ENCODE results near the gene HOXD8. TPM values are rescaled to one million over a fixed set of nuclear protein-coding genes. Genes with fewer than 3 reads are reported as not detected.

The HOXD8 gene
- total RNA-seq, 1 donor from 2014 or later, result 1.7 TPM

DNA sequence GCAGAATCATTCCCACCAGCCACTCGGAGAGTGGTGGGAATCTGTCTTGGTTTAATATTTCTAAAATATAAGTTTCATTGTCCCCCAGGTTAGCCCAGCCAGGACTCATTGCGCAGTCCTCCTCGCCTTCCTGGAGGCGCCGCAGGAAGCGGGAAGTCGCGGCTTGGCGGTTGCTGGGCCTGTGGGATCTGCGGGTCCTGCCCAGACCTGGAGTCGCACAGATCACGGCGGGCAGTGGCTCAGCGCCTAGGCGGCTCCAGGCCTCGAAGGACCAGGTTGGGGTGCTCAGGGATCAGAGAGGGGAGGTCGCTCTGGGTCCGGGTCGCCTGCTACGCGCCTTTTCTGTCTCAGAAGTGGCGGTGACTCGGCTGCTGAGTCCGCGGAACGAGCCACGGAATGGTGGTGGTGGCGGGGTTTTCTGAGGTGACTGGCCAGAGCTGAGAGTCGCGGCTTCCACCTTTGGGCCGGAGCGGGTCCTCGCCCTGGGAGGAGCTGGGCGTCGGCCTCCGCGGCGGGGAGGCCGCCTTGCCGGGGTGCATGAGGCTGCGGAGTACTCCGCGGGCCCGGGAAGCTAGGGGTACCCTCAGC is 30.3 kb downstream of the HOXD8 start:
- DNase-seq (ENCODE audit: low spot score), result no peak

DNA sequence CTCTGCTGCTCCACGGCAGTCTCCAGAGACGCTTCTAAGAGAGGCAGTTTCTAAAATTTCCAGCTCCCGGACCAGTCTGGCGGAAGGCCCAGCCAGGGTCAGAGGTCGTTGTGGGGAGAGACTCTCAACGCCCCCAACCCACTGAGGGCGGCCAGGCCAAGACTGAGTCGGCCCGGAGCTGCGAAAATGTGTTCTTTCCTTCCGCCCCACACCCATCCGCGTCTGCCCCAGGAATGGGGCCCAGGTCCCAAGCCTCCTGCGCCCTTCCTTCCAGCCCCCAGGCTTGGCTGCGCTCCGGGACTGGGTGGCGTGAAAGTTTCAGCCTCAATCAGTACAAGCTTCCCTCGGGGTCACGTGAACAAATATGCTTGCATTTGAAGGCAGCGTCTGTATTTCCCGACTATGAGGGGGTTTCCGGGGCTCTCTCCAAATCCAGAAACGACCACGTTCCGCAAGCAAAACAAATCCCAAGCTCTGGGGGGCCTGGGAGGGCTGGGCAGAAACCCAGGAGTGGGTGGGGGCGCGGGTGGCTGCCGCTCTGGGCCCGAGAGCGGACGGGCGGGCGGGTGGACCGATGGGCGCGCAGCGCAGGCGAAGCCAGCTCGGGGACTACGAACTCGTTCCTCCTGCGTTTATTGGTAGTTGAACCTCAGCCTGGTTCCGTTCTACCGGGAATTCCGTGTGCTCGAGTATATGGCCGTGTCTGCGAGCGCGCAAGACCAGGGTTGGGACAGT is 30.9 kb downstream of the HOXD8 start:
- no peak for DNase-seq (ENCODE audit: low spot score)

- no peak for DNase-seq (ENCODE audit: low spot score)
Measured at GRCh38 chr2:176160986-176161824, 31.7 kb downstream of the HOXD8 start.

DNA sequence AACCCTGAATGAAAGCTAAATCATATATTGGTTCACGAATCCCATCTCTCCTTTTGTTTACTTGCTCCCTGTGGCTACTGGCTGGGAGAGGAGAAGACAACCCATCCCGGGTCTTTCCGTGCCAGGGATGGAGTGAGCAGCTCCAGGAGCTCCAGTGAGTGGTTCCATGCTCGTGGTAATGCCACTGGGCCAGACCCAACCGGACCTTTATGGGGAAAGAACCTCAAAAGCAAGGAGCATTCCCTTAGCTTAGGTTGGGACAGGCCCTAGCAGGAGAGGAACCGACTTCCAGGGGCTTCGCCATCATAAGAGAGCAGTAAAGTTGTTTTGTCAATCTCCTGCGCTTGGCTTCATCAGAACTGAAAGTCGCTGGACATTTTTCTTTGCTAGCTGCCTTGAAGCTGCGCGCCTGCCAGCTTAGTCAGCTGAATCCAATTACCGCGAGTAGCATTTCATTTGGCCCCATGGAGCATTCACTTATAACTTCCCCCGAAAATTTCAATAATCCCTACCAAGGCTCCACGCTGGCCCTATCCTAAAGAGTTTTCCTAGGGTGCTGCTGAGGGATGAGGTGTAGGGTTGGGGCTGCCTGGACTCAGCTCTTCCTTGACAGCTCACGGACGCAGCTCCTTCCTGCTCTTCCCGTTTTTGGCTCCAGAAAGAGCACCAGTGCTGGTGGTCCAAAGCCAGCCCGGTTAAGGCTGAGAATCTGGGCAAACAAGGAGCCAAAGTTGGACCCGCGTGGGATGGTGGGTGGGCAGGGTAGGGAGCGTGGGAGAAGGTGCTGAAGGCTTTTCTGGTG is 32.5 kb downstream of the HOXD8 start:
- DNase-seq (ENCODE audit: low spot score), result no peak

- DNase-seq (ENCODE audit: low spot score), result no peak
Measured at GRCh38 chr2:176162911-176163671, 33.6 kb downstream of the HOXD8 start.

GRCh38 chr2:176163672-176164056 is 34.2 kb downstream of the HOXD8 start:
- DNase-seq (ENCODE audit: low spot score), result no peak

GRCh38 chr2:176164201-176164600 is 34.7 kb downstream of the HOXD8 start:
- DNase-seq (ENCODE audit: low spot score), result no peak

DNA sequence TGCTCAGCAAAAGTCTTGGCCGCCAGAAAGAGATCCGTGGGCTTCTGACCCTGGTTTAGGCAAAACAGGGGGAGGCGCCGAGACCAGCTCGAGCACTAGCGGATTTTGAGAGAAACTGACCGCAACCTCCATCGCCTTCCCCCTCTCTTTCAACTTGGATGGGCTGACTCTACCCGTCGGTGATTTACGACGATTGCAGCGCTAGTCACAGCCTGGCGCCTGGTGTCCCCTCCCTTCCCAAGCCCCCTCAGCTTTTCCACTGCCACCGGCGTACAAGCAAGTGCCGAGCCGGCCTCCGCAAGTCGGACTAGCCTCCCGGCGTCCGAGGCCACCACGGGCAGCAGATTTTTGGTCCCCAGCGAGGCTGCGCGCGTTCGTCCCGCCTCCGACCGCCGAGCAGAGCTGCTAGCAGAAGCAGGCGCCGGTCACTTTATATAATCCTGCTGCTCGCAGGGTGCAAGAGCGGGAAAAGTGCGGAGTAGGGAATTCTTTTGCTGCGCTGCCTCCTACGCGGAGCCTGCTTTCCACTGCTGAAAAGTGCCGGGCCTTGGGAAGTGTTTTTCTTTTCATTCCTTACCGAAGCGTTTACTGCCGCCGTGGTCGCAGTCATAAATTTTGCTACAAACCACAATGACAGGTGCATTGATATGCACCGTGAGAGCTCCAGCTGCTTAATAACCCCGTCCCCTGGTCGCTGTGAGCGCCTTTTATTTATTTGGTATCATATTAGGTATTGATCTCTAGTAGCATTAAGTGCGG is 35.3 kb downstream of the HOXD8 start:
- DNase-seq (ENCODE audit: low spot score), result no peak

DNA sequence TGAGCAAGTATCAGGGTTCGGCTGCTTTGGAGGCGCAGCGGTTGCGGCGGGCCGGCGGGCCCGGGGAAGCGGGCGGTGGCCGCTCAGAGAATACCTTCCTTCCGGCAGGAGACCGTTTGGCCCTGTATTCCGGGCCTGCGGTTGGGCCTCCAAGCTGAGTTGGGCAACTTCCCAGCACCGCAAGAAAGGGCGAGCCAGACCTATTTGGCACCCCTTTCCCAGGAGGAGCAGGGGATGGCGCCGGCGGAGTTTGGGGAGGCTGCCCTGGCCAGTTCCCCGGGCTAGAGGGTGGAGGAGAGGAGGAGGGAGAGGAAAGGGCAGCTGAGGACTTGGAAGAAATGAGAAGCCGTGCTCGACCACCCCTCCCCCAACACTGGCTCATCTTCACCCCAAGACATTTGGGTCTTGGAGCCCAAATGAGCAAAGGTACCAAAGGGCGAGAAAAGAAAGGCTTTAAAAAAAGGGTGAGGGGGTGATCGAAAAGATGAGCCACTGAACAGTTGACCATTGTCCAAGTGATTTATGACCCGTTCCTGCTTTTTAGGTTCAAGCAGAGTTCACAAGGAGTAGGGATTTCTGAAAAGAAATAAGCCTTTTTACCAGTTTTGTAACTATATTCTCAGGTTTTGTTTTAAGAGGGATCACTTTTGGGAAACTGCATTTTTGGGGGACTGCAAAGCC is 36.0 kb downstream of the HOXD8 start:
- no peak for DNase-seq (ENCODE audit: low spot score)

DNA sequence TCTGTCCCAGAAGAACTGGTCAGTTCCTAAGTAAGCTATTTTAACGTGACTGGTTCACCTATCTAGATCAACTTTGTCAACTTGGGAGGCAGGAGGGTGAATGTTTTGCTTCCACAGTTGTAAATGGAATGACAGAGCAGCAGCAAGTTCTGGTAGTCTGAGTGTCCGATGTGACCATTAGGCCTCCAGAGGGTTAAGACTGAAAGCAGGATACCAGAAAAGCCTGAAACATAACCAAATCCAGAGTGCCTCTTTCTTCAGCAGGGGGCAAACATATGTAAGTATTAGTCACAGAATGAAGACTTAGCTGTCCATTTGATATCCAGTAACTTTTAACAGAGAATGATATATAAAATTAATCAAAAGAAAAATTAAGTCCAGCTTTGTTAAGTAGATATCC is 36.8 kb downstream of the HOXD8 start:
- no peak for DNase-seq (ENCODE audit: low spot score)

DNA sequence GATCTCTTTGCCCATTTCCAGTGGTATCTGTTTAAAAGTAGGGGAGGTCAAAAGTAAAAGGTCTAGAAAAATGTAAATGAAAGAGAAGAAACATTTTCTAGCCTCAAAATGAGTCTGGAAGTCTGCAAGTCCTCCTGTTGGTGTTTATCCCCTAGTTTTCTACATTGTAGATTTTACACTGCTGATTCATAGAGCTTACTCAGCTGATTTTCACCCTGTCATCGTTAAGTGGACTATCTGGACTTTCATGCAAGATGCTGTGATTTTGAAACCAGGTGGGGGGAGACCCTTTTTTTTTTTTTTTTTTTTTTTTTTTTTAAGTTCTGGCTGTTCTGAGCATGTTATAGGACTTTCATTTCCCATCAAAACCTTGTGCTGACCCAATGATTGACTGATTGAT is 37.9 kb downstream of the HOXD8 start:
- DNase-seq (ENCODE audit: low spot score), result no peak

DNA sequence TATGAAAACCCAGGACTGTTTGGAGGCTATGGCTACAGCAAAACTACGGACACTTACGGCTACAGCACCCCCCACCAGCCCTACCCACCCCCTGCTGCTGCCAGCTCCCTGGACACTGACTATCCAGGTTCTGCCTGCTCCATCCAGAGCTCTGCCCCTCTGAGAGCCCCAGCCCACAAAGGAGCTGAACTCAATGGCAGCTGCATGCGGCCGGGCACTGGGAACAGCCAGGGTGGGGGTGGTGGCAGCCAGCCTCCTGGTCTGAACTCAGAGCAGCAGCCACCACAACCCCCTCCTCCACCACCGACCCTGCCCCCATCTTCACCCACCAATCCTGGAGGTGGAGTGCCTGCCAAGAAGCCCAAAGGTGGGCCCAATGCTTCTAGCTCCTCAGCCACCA is 39.7 kb downstream of the HOXD8 start:
- no peak for DNase-seq (ENCODE audit: low spot score)

GRCh38 chr2:176169711-176170110 is 40.2 kb downstream of the HOXD8 start:
- no peak for DNase-seq (ENCODE audit: low spot score)

- no peak for DNase-seq (ENCODE audit: low spot score)
Measured at GRCh38 chr2:176170602-176171305, 41.2 kb downstream of the HOXD8 start.

DNA sequence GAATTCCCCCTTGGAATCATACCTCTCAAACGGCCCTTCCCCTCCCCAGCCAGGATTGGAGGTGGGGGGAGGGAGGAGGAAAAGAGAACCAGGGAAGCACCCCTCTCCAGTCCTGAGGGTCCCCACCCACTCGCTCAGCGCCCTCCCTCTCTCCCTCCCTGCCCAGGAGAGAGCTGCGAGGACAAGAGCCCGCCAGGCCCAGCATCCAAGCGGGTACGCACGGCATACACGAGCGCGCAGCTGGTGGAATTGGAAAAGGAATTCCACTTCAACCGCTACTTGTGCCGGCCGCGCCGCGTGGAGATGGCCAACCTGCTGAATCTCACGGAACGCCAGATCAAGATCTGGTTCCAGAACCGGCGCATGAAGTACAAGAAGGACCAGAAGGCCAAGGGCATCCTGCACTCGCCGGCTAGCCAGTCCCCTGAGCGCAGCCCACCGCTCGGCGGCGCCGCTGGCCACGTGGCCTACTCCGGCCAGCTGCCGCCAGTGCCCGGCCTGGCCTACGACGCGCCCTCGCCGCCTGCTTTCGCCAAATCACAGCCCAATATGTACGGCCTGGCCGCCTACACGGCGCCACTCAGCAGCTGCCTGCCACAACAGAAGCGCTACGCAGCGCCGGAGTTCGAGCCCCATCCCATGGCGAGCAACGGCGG is 42.0 kb downstream of the HOXD8 start:
- DNase-seq (ENCODE audit: low spot score), result no peak

DNA sequence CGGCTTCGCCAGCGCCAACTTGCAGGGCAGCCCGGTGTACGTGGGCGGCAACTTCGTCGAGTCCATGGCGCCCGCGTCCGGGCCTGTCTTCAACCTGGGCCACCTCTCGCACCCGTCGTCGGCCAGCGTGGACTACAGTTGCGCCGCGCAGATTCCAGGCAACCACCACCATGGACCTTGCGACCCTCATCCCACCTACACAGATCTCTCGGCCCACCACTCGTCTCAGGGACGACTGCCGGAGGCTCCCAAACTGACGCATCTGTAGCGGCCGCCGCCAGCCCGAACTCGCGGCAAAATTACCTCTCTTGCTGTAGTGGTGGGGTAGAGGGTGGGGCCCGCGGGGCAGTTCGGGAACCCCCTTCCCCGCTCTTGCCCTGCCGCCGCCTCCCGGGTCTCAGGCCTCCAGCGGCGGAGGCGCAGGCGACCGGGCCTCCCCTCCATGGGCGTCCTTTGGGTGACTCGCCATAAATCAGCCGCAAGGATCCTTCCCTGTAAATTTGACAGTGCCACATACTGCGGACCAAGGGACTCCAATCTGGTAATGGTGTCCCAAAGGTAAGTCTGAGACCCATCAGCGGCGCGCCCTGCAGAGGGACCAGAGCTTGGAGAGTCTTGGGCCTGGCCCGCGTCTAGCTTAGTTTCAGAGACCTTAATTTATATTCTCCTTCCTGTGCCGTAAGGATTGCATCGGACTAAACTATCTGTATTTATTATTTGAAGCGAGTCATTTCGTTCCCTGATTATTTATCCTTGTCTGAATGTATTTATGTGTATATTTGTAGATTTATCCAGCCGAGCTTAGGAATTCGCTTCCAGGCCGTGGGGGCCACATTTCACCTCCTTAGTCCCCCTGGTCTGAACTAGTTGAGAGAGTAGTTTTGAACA is 42.7 kb downstream of the HOXD8 start:
- no peak for DNase-seq (ENCODE audit: low spot score)

DNA sequence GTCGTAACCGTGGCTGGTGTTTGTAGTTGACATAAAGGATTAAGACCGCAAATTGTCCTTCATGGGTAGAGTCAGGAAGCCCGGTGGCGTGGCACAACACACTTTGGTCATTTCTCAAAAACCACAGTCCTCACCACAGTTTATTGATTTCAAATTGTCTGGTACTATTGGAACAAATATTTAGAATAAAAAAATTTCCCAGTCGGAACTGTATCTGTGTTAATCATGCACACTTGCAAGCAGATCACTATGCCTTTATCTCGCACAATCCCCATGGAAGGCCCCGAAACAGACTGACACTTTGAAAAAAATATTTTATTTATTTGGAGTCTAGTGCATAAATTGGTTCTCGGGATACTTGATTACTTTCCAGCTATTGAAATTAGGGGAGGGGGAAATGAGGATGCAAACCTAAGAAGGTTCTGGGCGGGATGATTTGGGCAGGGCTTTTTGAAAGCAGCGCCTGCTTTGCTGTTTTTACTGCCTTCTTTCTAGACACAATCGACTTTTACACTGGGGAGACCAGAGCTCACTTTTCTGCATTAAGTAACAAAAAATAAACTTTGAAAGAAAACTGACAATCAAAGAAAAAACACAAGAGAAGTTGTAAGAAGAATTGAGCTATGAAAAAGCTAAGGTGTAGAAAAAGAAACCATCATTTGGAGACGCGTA is 43.5 kb downstream of the HOXD8 start:
- no peak for DNase-seq (ENCODE audit: low spot score)
